HAP-1 (cell line): ENCODE data around the gene HADHA.

Experiments used
- DNase-seq, 2 experiments: peaks; one replicate each; pipeline ENCODE4 v3.0.0-alpha.2; 2016 to 2020; ENCODE audit warnings: low spot score in 2 of 2
- H3K27me3 ChIP-seq: fragments of 250-450 bp; sonication (Bioruptor Pico); 2 replicates; pipeline ENCODE4 v1.5.1; 2020; ENCODE audit warnings: low read depth, mild to moderate bottlenecking, moderate library complexity
- H3K36me3 ChIP-seq: fragments of 250-450 bp; sonication (Bioruptor Pico); replicated peaks from 2 replicates; pipeline ENCODE4 v1.5.1; 2020; ENCODE audit warnings: mild to moderate bottlenecking
- H3K4me1 ChIP-seq: fragments of 250-450 bp; sonication (Bioruptor Pico); 2 replicates; pipeline ENCODE4 v1.5.1; 2020; ENCODE audit warnings: mild to moderate bottlenecking
- H3K4me3 ChIP-seq: fragments of 250-450 bp; sonication (Bioruptor Pico); 2 replicates; pipeline ENCODE4 v1.5.1; 2020; ENCODE audit warnings: mild to moderate bottlenecking, moderate library complexity
- H3K9me3 ChIP-seq: fragments of 250-450 bp; sonication (Bioruptor Pico); 2 replicates; pipeline ENCODE4 v1.5.1; 2020; ENCODE audit warnings: mild to moderate bottlenecking, moderate library complexity
- in situ Hi-C: fragments of 300-500 bp; cut with MboI; formaldehyde crosslinking; loops from 3 replicates; pipeline ENCODE4 v1.14.3; 2020; ENCODE audit warnings: low sequenced_read_pairs, inconsistent platforms, mixed read lengths

HADHA gene

DNA sequence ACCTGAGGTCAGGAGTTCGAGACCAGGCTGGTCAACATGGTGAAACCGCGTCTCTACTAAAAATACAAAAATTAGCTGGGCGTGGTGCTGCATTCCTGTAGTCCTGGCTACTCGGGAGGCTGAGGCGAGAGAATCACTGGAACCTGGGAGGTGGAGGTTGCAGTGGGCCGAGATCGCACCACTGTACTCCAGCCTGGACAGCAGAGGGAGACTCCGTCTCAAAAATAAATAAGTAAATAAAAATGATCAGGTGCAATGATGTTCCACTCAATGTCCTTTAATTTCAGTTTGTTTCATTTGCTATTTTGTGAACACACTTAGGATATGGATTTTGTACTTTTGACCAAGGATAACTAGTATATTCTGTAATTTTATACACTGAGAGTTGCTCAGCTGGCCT, 9.3 kb downstream of the HADHA start:
- Histone ChIP-seq H3K4me3 (no peak overlapping the region), H3K9me3 (no peaks in the 10 kb centered on the region), H3K27me3 (no peaks in the 10 kb centered on the region), H3K4me1 (no peaks in the 10 kb centered on the region), H3K36me3 (peaks cover 82% of the 10 kb centered on the region)
- in situ Hi-C loops, result no loop called here
- DNase-seq, result no peak

DNA sequence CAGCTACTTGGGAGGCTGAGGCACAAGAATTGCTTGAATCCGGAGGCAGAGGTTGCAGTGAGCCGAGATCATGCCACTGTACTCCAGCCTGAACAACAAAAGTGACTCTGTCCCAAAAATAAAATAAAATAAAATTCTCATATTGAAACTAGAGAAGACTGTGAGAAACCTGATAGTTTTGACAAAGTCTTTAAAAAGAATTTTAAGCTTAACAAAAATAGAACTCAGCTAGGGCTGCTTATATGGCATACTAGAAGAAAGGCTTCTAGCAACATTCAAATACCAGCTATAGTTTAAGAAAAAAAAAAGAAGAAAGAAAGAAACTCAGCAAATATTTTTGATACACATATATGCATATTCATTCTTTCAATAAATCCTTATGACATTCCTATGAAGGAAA, 13.6 kb downstream of the HADHA start:
- H3K27me3 ChIP-seq, result no peaks in the 10 kb centered on the region
- DNase-seq, result no peak
- no peaks in the 10 kb centered on the region for H3K9me3 ChIP-seq
- no peaks in the 10 kb centered on the region for H3K4me1 ChIP-seq
- in situ Hi-C loops, result no loop called here
- peaks cover 85% of the 10 kb centered on the region for H3K36me3 ChIP-seq
- no peak overlapping the region for H3K4me3 ChIP-seq

DNA sequence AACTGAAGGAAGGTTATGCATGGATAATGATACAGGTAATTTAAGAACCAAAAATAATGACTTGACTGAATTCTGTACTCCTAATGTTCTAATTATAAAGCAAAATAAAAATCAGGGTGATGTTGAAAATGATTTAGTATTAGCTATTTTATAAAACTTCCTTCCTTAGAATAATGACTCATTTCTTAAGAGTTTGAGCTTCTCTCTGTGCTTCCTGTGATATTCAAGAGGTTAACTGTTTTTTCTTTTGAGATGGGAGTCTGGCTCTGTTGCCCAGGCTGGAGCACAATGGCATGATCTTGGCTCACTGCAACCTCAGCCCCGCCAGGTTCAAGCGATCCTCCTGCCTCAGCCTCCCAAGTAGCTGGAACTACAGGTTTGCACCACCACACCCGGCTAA, 14.8 kb downstream of the HADHA start:
- H3K4me3 ChIP-seq, result no peak overlapping the region
- peaks cover 77% of the 10 kb centered on the region for H3K36me3 ChIP-seq
- H3K4me1 ChIP-seq, result no peaks in the 10 kb centered on the region
- no peaks in the 10 kb centered on the region for H3K9me3 ChIP-seq
- in situ Hi-C loops, result no loop called here
- DNase-seq, result no peak
- H3K27me3 ChIP-seq, result no peaks in the 10 kb centered on the region

DNA sequence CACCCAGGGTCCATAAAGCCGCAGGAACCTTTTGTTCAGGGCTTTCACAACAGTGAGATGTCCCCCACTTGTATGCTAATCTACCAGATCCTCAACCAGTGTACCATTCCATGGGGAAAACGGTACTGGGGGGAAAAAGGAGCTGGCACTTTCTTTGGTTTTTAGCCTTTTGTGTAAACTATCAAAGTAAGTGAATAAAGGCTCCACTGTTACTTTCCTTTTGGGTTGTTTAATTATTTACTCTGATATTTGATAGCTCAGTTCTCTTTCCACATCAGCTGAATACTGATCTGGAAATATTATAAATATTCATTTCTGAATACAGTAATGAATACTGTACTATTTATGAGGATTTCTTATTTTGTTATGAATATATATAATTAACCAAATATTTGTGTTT, 20.3 kb downstream of the HADHA start:
- Histone ChIP-seq H3K9me3 (no peaks in the 10 kb centered on the region), H3K4me3 (no peak overlapping the region), H3K4me1 (no peaks in the 10 kb centered on the region), H3K27me3 (no peaks in the 10 kb centered on the region), H3K36me3 (peaks cover 39% of the 10 kb centered on the region)
- in situ Hi-C loops, result no loop called here
- no peak for DNase-seq

DNA sequence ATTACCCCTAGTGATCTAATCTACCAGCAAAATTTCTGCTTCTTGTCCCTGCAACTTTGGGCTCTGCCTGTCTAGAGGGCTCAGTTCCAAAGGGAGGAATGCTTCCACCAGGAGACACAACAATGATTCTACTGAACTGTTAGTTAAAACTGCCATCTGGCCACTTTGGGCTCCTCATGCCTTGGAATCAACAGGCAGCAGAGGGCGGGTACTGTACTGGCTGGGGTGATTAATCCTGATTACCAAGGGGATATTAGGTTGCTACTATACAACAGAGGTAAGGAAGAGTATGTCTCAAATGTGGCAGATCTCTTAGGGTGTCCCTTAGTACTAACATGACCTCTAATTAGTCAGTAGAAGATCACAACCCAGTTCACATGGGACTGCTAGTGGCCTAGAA, 21.4 kb downstream of the HADHA start:
- DNase-seq, result no peak
- Histone ChIP-seq H3K27me3 (no peaks in the 10 kb centered on the region), H3K36me3 (peaks cover 29% of the 10 kb centered on the region), H3K4me3 (no peak overlapping the region), H3K4me1 (no peaks in the 10 kb centered on the region), H3K9me3 (no peaks in the 10 kb centered on the region)
- in situ Hi-C loops, result no loop called here

DNA sequence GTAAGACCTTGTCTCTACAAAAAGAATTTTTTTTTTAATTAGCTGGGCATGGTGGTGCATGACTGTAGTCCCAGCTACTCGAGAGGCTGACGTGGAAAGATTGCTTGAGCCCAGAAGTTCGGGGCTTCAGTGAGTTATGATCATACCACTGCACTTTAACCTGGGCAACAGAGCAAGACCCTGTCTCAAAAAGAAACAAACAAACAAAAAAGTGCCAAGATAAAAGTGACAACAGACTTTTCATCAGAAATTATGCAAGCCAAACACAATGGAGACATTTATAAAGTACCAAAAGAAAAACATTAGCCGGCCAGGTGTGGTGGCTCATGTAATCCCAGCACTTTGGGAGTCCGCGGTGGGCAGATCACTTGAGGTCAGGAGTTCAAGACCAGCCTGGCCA, 26.7 kb downstream of the HADHA start:
- in situ Hi-C loops, result no loop called here
- Histone ChIP-seq H3K27me3 (no peaks in the 10 kb centered on the region), H3K36me3 (peaks cover 47% of the 10 kb centered on the region)

DNA sequence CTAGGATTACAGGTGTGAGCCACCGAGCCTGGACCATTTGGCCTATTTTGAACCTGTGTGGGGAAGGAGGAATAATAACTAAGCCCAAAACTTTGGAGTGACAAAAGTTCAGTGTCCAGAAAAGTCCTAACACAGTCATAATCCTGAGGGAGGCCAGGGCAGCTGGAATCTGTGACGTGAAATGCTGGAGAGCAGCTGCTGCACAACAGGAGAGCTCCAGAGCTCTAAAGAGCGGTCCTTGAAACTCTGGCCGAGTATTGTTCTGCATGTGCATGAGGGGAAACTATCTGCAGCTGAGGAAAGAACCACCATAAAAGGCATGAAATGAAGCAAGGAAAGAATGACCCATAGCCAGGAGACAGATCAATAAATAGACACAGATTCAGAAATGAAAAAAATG, 27.8 kb downstream of the HADHA start:
- Histone ChIP-seq H3K27me3 (no peaks in the 10 kb centered on the region), H3K36me3 (peaks cover 54% of the 10 kb centered on the region), H3K4me1 (no peaks in the 10 kb centered on the region; the same call in 1 of the 2 replicates), H3K4me3 (no peak overlapping the region), H3K9me3 (no peaks in the 10 kb centered on the region; the same call in 1 of the 2 replicates)
- DNase-seq, result no peak
- in situ Hi-C loops, result no loop called here

More for the DNA sequence above, 26.7 kb downstream of the HADHA start:
- no peak for DNase-seq
- Histone ChIP-seq H3K4me1 (no peaks in the 10 kb centered on the region; the same call in 1 of the 2 replicates), H3K4me3 (no peak overlapping the region), H3K9me3 (no peaks in the 10 kb centered on the region; the same call in 1 of the 2 replicates)

DNA sequence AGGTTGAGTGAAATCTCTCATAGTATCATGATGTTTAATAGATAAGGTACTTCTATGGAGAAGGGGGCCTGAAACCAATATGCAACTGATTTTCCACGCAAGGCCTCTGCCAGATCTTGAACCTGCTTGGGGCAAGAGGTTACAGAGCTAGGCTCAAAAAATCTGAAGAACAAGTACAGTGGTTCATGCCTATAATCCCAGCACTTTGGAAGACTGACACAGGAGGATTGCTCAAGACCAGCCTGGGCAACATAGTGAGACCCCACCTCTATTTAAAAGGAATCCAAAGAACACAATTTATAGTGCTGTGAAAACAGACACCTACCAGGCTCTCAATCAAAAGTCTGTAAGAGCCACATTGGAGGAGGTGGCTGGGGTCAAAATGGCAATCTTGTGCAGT, 28.6 kb downstream of the HADHA start:
- no peak overlapping the region for H3K4me3 ChIP-seq
- no peaks in the 10 kb centered on the region for H3K27me3 ChIP-seq
- no peak for DNase-seq
- no peaks in the 10 kb centered on the region; the same call in 1 of the 2 replicates for H3K4me1 ChIP-seq
- no peaks in the 10 kb centered on the region; the same call in 1 of the 2 replicates for H3K9me3 ChIP-seq
- H3K36me3 ChIP-seq, result peaks cover 62% of the 10 kb centered on the region
- in situ Hi-C loops, result no loop called here

DNA sequence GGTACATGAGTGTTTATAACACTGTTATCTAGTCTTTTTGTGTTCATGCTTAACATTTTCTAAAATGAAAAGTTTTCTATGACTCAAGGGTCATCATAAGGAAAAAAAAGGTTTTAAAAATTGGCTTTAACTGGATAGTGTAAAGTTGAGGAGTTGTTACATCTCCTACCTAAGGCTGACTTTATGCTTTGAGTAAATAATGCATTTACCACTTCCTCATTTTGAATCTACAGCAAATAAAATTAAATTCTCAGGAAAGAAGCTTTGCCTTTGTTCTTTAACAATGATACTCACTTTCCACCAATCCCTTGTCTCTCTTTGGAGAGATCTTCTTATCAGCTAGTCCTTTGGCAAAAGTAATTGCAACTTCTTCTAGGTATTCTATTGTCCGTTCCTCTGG, 29.7 kb downstream of the HADHA start:
- Histone ChIP-seq H3K36me3 (peaks cover 69% of the 10 kb centered on the region), H3K9me3 (no peaks in the 10 kb centered on the region; the same call in 1 of the 2 replicates), H3K4me3 (no peak overlapping the region), H3K4me1 (no peaks in the 10 kb centered on the region; the same call in 1 of the 2 replicates), H3K27me3 (no peaks in the 10 kb centered on the region)
- no peak for DNase-seq
- in situ Hi-C loops, result no loop called here

DNA sequence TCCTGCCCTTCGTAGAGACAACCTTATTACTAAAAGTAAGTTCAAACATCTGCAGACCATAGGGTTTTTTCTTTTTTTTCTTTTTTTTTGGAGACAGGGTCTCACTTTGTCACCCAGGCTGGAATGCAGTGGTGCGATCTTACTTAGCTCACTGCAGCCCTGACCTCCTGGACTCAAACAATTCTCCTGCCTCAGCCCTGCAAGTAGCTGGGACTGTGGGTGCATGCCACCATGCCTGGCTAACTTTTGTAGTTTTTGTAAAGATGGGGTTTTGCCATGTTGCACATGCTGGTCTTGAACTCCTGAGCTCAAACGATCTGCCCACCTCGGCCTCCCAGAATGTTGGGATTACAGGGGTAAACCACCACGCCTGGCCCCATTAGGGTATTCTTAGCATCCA, 32.4 kb downstream of the HADHA start:
- Histone ChIP-seq H3K9me3 (no peaks in the 10 kb centered on the region), H3K36me3 (peaks cover 73% of the 10 kb centered on the region), H3K4me1 (no peaks in the 10 kb centered on the region; the same call in 1 of the 2 replicates), H3K4me3 (no peak overlapping the region), H3K27me3 (no peaks in the 10 kb centered on the region)
- in situ Hi-C loops, result no loop called here
- DNase-seq, result no peak

DNA sequence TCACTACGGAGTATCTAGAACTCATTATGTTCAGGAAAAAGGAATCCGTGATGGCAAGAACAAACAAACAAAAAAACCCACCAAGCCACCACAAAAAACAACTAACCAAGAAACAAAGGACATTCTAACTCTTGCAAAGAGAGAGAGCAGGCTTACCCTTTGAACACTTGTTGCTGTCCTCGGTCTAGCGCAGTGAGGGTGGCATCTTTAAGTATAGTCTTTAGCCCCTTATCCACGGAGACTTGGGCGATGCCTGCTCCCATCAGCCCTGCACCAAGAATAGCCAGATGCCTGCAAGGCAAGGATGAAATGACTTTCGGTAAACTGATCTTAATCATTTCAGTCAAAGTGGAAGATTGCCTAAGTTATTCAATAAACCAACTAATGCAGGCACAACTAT, 40.5 kb downstream of the HADHA start:
- peaks cover 42% of the 10 kb centered on the region for H3K36me3 ChIP-seq
- no peaks in the 10 kb centered on the region for H3K9me3 ChIP-seq
- H3K27me3 ChIP-seq, result no peaks in the 10 kb centered on the region
- no peaks in the 10 kb centered on the region for H3K4me1 ChIP-seq
- in situ Hi-C loops, result no loop called here
- no peak overlapping the region for H3K4me3 ChIP-seq
- DNase-seq, result no peak

DNA sequence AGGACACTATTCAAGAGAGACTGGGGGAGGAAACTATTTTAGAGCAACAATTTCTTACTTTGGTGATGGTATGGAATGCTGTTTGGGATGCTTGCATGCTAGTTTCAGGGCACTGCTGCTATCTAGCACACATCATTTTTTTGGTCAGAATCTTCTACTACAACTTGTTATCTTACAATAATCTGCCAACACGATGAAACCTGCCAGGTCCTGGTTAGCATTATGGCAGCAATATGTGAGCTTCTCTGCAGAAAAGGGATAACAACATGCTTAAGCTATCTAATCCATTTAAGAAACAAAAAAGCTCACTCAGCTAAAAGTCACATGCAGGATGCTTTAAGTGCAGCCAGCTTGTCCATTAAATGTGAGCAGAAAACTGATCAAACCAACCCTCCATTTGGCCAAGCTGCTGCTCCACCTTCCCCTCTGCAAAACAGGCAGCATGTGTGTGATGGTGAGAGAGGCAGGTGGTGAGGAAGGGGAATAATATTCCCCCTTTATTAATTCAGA, 41.4 kb downstream of the HADHA start:
- Histone ChIP-seq H3K4me1 (no peaks in the 10 kb centered on the region), H3K27me3 (no peaks in the 10 kb centered on the region), H3K9me3 (no peaks in the 10 kb centered on the region), H3K36me3 (peaks cover 37% of the 10 kb centered on the region), H3K4me3 (no peak overlapping the region)
- in situ Hi-C loops, result no loop called here
- no peak for DNase-seq

DNA sequence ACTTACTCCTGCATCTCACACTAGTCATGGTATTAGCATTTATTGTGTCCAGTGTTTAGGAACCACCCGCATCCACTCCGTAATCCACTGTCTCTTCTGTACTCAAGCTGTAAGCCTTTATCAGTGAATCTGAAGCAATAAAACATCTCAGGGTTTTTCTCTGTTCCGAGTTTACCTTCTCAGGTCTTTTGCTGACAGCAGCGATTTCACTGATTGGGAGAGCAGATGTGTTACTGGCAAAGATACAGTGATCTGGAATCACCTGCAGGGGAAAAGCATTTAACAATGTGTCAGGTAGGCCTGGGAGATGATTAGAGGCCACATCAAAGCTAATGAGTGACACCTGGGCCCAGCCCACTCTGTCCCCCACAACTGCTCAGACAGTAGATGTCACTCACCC, 46.9 kb downstream of the HADHA start:
- no peaks in the 10 kb centered on the region for H3K4me1 ChIP-seq
- in situ Hi-C loops, result no loop called here
- H3K4me3 ChIP-seq, result no peak overlapping the region
- peaks cover 60% of the 10 kb centered on the region for H3K36me3 ChIP-seq
- no peak for DNase-seq
- H3K9me3 ChIP-seq, result no peaks in the 10 kb centered on the region
- no peaks in the 10 kb centered on the region for H3K27me3 ChIP-seq

DNA sequence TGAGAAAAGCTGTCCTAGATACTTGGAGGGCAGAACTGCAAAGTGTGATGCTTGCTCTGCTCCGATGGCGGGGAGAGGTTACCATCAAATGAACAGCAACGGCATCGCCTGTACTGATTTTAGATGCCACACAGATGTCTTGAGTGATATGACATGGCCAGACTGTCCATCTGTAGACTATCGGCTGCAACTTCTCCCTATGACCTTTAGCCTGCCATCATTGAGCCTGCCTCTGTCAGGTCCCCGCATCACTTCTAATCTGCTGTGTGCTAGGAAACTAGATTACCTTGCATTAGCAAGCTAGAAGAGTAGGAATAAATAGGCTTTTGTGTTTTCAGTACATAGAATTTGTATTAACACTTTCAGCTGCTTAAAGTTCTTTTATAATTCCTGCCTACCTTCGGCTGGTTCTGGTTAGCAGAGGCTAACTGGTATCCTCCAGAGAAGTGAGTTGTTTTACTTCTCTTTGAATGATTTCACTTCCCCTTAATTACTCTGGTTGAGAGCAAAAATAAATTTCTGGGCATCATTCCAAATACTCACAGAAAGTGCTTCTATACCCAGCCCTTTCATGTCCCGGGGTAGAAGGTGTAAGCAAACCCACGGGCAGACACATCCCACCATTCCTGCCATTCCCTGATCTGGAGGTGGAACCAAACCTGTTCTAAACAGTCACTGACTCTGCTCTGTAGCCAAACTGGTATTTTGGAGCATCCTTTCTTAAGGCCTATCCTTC, 47.6 kb downstream of the HADHA start:
- no peaks in the 10 kb centered on the region for H3K9me3 ChIP-seq
- no peak for DNase-seq
- no peaks in the 10 kb centered on the region for H3K27me3 ChIP-seq
- H3K36me3 ChIP-seq, result peaks cover 58% of the 10 kb centered on the region
- no peak overlapping the region for H3K4me3 ChIP-seq
- in situ Hi-C loops, result no loop called here
- H3K4me1 ChIP-seq, result no peaks in the 10 kb centered on the region
